Naive thymus-derived CD4-positive, alpha-beta T cell (primary cell): ENCODE data around the gene EXOC3L4. TPM values are rescaled to one million over a fixed set of nuclear protein-coding genes. Genes with fewer than 3 reads are reported as not detected.

Experiments
- ATAC-seq: fragments of 150-1000 bp; cut with Tn5 transposase; 2 replicates; pipeline ENCODE4 v1.10.0; 2021; ENCODE audit warnings: mild to moderate bottlenecking, moderate library complexity
- CTCF ChIA-PET: fragments of 350-600 bp; sonication (Branson Sonifier 250); formaldehyde crosslinking; loops from one replicate; lab custom pipeline; 2021; ENCODE audit warnings: antibody characterized with exemption; lab: Charles Lee
- POLR2A ChIA-PET: fragments of 350-600 bp; sonication (Branson Sonifier 250); formaldehyde crosslinking; loops from one replicate; lab custom pipeline; 2021; ENCODE audit warnings: antibody characterized with exemption, inconsistent platforms; lab: Charles Lee
- DNase-seq, 9 donors: peaks; one replicate each; pipeline versions ENCODE4 v3.0.0 to v3.0.0-alpha.2; 2020 to 2022; ENCODE audit warnings: mixed read lengths in 1 of 9
- H3K27ac ChIP-seq: one replicate; pipeline ENCODE4 v1.7.0; 2013; ENCODE audit warnings: mild to moderate bottlenecking, low read depth, low read length, moderate library complexity
- H3K27me3 ChIP-seq, 2 donors: one replicate each; pipeline ENCODE4 v1.7.0; 2013; ENCODE audit warnings: low read length in 2 of 2, mild to moderate bottlenecking in 2 of 2, moderate library complexity in 2 of 2; ENCODE audit not compliant: control insufficient read depth in 2 of 2, insufficient read depth in 2 of 2
- H3K36me3 ChIP-seq, 3 experiments: 1 replicate in 2 of 3; 2 replicates in 1 of 3; pipeline ENCODE4 v1.7.0; 2013; ENCODE audit warnings: low read length in 3 of 3, mild to moderate bottlenecking in 3 of 3, moderate library complexity in 1 of 3; ENCODE audit not compliant: insufficient read depth in 3 of 3, control insufficient read depth in 2 of 3
- H3K4me1 ChIP-seq, 2 donors: one replicate each; pipeline ENCODE4 v1.7.0; 2013; ENCODE audit warnings: low read length in 2 of 2, mild to moderate bottlenecking in 2 of 2, moderate library complexity in 1 of 2; ENCODE audit not compliant: control insufficient read depth in 2 of 2, insufficient read depth in 2 of 2
- H3K4me3 ChIP-seq: 2 replicates; pipeline ENCODE4 v1.7.0; 2013; ENCODE audit warnings: mild to moderate bottlenecking, low read length
- H3K9me3 ChIP-seq, 3 experiments: 1 replicate in 2 of 3; 2 replicates in 1 of 3; pipeline ENCODE4 v1.7.0; 2013; ENCODE audit warnings: low read length in 3 of 3; ENCODE audit not compliant: control insufficient read depth in 2 of 3
- H3K27ac Mint-ChIP-seq, 9 donors: one replicate each; pipeline ENCODE4 v1.8.0; 2020 to 2022; ENCODE audit warnings: mixed read lengths in 9 of 9, mild to moderate bottlenecking in 8 of 9, moderate library complexity in 5 of 9, inconsistent platforms in 2 of 9
- H3K27me3 Mint-ChIP-seq, 5 donors: one replicate each; pipeline ENCODE4 v1.8.0; 2021 to 2022; ENCODE audit warnings: mixed read lengths in 5 of 5, mild to moderate bottlenecking in 1 of 5
- H3K36me3 Mint-ChIP-seq, 5 donors: one replicate each; pipeline ENCODE4 v1.8.0; 2020 to 2022; ENCODE audit warnings: mixed read lengths in 5 of 5, mild to moderate bottlenecking in 3 of 5, inconsistent platforms in 1 of 5
- H3K4me1 Mint-ChIP-seq, 7 donors: one replicate each; pipeline ENCODE4 v1.8.0; 2020 to 2022; ENCODE audit warnings: mixed read lengths in 7 of 7, mild to moderate bottlenecking in 3 of 7, inconsistent platforms in 1 of 7
- H3K4me3 Mint-ChIP-seq, 10 donors: one replicate each; pipeline ENCODE4 v1.8.0; 2020 to 2022; ENCODE audit warnings: mild to moderate bottlenecking in 10 of 10, mixed read lengths in 10 of 10, moderate library complexity in 6 of 10, inconsistent platforms in 2 of 10
- H3K9me3 Mint-ChIP-seq, 11 donors: one replicate each; pipeline ENCODE4 v1.8.0; 2020 to 2022; ENCODE audit warnings: mixed read lengths in 11 of 11, mild to moderate bottlenecking in 4 of 11, inconsistent platforms in 1 of 11, moderate library complexity in 1 of 11
- intact Hi-C, 2 donors: fragments of 100-400 bp; cut with micrococcal nuclease; formaldehyde crosslinking; loops; one replicate each; pipeline ENCODE4 v1.15.1; 2023
- polyA plus RNA-seq, 2 donors: library from polyadenylated mRNA; unstranded; fragments of 300-500 nt; fragmentation: Illumina TruSeq; gene quantifications; one replicate each; pipeline ENCODE4 v1.2.3, GENCODE V29; 2021
- total RNA-seq, 6 experiments: library from RNA in 5 of 6; stranded (reverse) in 5 of 6; gene quantifications; 1 replicate in 5 of 6; 2 replicates in 1 of 6; pipeline ENCODE4 v1.2.3 and lab custom pipeline; 2021 to 2026

EXOC3L4 gene
- total and polyA plus RNA-seq, 7 experiments from 2014 or later = not detected

- Mint-ChIP-seq H3K27me3 (peaks cover 0 to under 1% (median 0%) of the 10 kb centered on the region in 5 donors), H3K36me3 (no peaks in the 10 kb centered on the region), H3K4me1 (peaks cover 0 to 4% (median 0%) of the 10 kb centered on the region in 7 donors), H3K27ac (no peak overlapping the region), H3K9me3 (peaks cover 0 to 1% (median 0%) of the 10 kb centered on the region in 11 donors), H3K4me3 (peak overlapping the region in 4 of 10 donors; percentile 2 to 32 (median 13))
- DNase-seq (no peak), ATAC-seq (no peak)
- Histone ChIP-seq H3K27me3 (no peaks in the 10 kb centered on the region), H3K4me3 (no peak overlapping the region), H3K9me3 (no peaks in the 10 kb centered on the region), H3K4me1 (peaks cover 0 to 5% of the 10 kb centered on the region in 2 donors), H3K27ac (no peak overlapping the region), H3K36me3 (no peaks in the 10 kb centered on the region)
- POLR2A ChIA-PET = no interaction called here
- CTCF ChIA-PET = interaction anchor here (0.7 to 2.4 kb wide), 4 partner anchors 27 to 380 kb away, joined by 3 to 6 read pairs (median 5); no protein-coding TSS in a partner anchor
- intact Hi-C loops = loop anchor here in 1 of 2 donors (2.0 kb wide), 1 partner anchor 17 kb away; no protein-coding TSS in a partner anchor
These were observed 20.4 kb upstream of the EXOC3L4 start for GRCh38 chr14:103073876-103074728.

DNA sequence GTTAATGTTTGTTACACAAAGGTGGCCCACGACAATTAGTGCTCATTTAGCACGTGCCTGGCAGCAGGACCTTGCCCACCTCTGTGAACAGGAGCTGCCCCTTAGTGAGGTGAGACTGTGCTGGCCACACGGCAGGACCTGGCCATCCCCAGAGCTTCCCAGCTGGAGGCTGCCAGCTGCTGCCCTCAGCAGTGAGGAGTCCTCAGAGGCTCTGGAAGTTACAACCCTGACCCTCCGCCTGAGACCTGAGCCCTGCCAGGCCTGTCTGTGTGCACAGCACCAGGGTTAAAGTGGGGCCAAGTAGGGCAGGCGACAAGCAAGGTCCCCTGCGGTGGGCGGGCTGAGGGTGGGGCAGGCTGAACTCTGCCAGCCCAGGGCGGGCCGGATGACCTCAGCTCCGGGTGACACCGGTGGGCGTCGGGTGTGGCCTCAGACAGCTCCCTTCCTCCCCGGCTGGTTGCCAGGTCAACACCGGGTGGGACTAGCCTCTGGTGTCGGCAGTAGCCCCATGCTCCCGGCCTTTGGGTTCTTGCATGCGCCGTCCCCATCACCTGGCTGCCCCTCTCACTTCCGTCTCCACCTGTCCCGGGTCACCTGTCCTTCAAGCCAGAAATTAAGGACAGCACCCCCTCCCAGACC lies 19.7 kb upstream of the EXOC3L4 start:
- Mint-ChIP-seq H3K36me3 (no peaks in the 10 kb centered on the region), H3K27me3 (no peaks in the 10 kb centered on the region), H3K4me3 (peak overlapping the region in 6 of 10 donors; percentile 2 to 32 (median 14)), H3K27ac (no peak overlapping the region), H3K4me1 (peaks cover 0 to 4% (median 0%) of the 10 kb centered on the region in 7 donors), H3K9me3 (peaks cover 0 to 1% (median 0%) of the 10 kb centered on the region in 11 donors)
- Histone ChIP-seq H3K4me1 (peaks cover 0 to 5% of the 10 kb centered on the region in 2 donors), H3K9me3 (no peaks in the 10 kb centered on the region), H3K27ac (no peak overlapping the region), H3K27me3 (no peaks in the 10 kb centered on the region), H3K4me3 (peak overlapping the region; percentile 47), H3K36me3 (no peaks in the 10 kb centered on the region)
- ATAC-seq (no peak), DNase-seq (no peak)
- ChIA-PET POLR2A (no interaction called here), CTCF (interaction anchor here (0.7 to 2.4 kb wide), 5 partner anchors 22 to 380 kb away, joined by 3 to 6 read pairs (median 5); no protein-coding TSS in a partner anchor)
- intact Hi-C loops = loop anchor here (1.0 to 5.0 kb wide), 5 partner anchors 16 to 383 kb away; partner anchors contain the start of gene CDC42BPB (in 1 of the 2)

DNA sequence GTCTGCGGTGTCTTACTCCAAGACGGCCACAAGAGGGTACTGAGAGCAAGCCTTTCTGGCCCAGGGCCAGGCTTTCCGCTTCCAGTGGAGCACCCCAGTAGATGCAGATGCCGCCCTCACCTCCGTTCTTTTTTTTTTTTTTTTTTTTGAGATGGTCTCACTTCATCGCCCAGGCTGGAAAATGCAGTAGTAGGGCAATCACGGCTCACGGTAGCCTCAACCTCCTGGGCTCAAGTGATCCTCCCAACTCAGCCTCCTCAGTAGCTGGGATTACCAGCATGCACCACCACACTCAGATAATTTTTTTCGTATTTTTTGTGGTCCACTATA lies 16.1 kb upstream of the EXOC3L4 start:
- H3K36me3 ChIP-seq = no peaks in the 10 kb centered on the region

DNA sequence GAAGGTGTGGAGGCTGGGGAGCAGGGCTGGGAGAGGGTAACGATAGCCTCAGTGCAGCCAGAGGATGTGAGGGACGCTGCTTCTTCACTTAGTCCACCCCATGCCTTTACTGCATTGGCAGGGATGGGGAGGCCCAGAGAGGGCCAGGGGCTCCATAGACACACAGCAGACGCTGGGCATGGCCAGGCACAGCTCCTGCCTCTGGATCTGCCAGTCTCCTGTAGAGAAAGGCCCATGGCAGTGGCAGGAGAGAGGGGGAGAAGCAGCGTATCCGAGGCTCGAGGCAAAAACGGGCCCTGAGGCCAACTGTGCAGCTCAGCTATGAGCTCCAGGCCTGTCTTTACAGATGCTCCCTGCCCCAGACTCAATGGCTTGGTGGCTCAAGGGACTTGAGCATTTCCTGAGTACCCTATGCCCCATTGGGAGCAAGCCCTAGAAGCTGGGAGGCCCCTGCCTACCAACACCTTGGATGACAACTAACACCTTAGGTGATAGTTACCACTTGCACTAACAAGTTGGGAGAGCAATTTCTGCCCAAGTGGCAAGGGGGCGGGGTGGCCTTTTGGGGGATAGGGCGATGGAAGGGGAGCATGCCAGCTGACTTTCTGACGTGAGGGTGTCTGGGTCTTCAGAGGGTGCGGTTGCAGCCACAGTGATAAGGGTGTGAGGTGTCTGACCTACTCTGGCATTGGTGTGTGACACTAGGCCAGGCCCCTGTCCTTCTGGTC lies 15.5 kb upstream of the EXOC3L4 start:
- no peaks in the 10 kb centered on the region for H3K36me3 ChIP-seq
- no peak for DNase-seq
- H3K4me3 ChIP-seq = no peak overlapping the region
- intact Hi-C loops = loop anchor here (1.0 to 5.0 kb wide), 5 partner anchors 12 to 387 kb away; no protein-coding TSS in a partner anchor
- H3K27ac Mint-ChIP-seq = no peak overlapping the region
- H3K27me3 Mint-ChIP-seq = no peaks in the 10 kb centered on the region
- peaks cover 0 to 2% (median 0%) of the 10 kb centered on the region in 7 donors for H3K4me1 Mint-ChIP-seq
- H3K9me3 Mint-ChIP-seq = peaks cover 0 to 1% (median 0%) of the 10 kb centered on the region in 11 donors
- ChIA-PET CTCF (interaction anchor here (1.8 kb wide), 1 partner anchor 384 kb away, joined by 5 read pairs; no protein-coding TSS in a partner anchor), POLR2A (interaction anchor here (0.7 kb wide), 1 partner anchor 116 kb away, joined by 4 read pairs; no protein-coding TSS in a partner anchor)
- ATAC-seq = no peak
- H3K4me1 ChIP-seq = peaks cover 0 to 5% of the 10 kb centered on the region in 2 donors
- H3K27me3 ChIP-seq = no peaks in the 10 kb centered on the region
- H3K27ac ChIP-seq = no peak overlapping the region
- H3K4me3 Mint-ChIP-seq = no peak overlapping the region
- H3K36me3 Mint-ChIP-seq = no peaks in the 10 kb centered on the region
- H3K9me3 ChIP-seq = no peaks in the 10 kb centered on the region

More for the DNA sequence above, 16.1 kb upstream of the EXOC3L4 start:
- ATAC-seq (peak; percentile 85), DNase-seq (peak; percentile 60 to 83 (median 74))
- H3K27me3 Mint-ChIP-seq = no peaks in the 10 kb centered on the region
- H3K4me1 Mint-ChIP-seq = peaks cover 0 to 2% (median 0%) of the 10 kb centered on the region in 7 donors
- Histone ChIP-seq H3K27ac (no peak overlapping the region), H3K27me3 (no peaks in the 10 kb centered on the region), H3K4me1 (peaks cover 0 to 5% of the 10 kb centered on the region in 2 donors), H3K9me3 (no peaks in the 10 kb centered on the region), H3K4me3 (no peak overlapping the region)
- H3K9me3 Mint-ChIP-seq = peaks cover 0 to 1% (median 0%) of the 10 kb centered on the region in 11 donors
- no peaks in the 10 kb centered on the region for H3K36me3 Mint-ChIP-seq
- H3K4me3 Mint-ChIP-seq = peak overlapping the region in 2 of 10 donors; percentile 3 to 37
- ChIA-PET POLR2A (interaction anchor here (0.7 kb wide), 1 partner anchor 116 kb away, joined by 4 read pairs; no protein-coding TSS in a partner anchor), CTCF (interaction anchor here (1.8 kb wide), 1 partner anchor 384 kb away, joined by 5 read pairs; no protein-coding TSS in a partner anchor)
- intact Hi-C loops = loop anchor here (1.0 to 5.0 kb wide), 5 partner anchors 13 to 386 kb away; no protein-coding TSS in a partner anchor
- no peak overlapping the region for H3K27ac Mint-ChIP-seq

DNA sequence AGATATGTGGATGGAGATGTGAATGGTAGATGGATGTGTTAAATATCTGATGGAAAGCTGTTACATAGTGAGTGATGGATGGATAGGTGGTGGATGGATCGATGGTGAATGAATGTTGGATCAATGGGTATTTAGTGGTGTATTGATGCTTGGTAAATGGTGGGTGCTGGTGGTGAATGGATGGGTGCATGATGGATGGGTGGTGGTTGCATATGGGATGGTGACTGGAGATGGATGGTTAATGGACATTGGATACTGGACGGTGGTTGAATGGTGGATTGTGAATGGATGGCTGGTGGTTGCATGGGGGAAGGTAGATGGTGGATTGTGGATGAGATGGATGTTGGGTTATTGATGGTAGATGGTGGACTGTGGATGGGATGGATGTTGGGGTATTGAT lies 12.6 kb upstream of the EXOC3L4 start:
- ATAC-seq (no peak), DNase-seq (no peak)
- Mint-ChIP-seq H3K36me3 (no peaks in the 10 kb centered on the region), H3K4me3 (no peak overlapping the region), H3K27ac (no peak overlapping the region), H3K9me3 (peaks cover 0 to 1% (median 0%) of the 10 kb centered on the region in 11 donors), H3K4me1 (peaks cover 0 to 5% (median 0%) of the 10 kb centered on the region in 7 donors), H3K27me3 (peaks cover 4 to 21% (median 6%) of the 10 kb centered on the region in 5 donors)
- H3K4me3 ChIP-seq = no peak overlapping the region
- H3K4me1 ChIP-seq = no peaks in the 10 kb centered on the region
- intact Hi-C loops = no loop called here
- no peaks in the 10 kb centered on the region for H3K36me3 ChIP-seq
- no peaks in the 10 kb centered on the region for H3K9me3 ChIP-seq
- no peak overlapping the region for H3K27ac ChIP-seq
- no peaks in the 10 kb centered on the region for H3K27me3 ChIP-seq
- ChIA-PET POLR2A (no interaction called here), CTCF (no interaction called here)
